T-helper 22 cell (primary cell): ENCODE data around the gene KLHDC10.
"Not testable (repeated sequence)": the region's sequence is repeated elsewhere in the genome, so short reads cannot be mapped to it uniquely, and the experiment has no call there.

Source experiments
- DNase-seq: peaks from one replicate; pipeline ENCODE4 v3.0.0-alpha.2; 2020; ENCODE audit warnings: low read depth

Gene KLHDC10

GRCh38 chr7:130069978-130070860 is at the start of gene KLHDC10:
Gene KLHDC10, plus strand, starts transcription at chr7:130070534. Its CDS starts 110 bp downstream, at chr7:130070644.
- DNase-seq, result peak; percentile 94

- no peak for DNase-seq
Measured at GRCh38 chr7:130021105-130021834, 49.1 kb upstream of the KLHDC10 start.

- no peak for DNase-seq
Measured at GRCh38 chr7:130022115-130022514, 48.2 kb upstream of the KLHDC10 start.

GRCh38 chr7:130022623-130023175 is 47.6 kb upstream of the KLHDC10 start:
- no peak for DNase-seq

- DNase-seq, result no peak
Measured at GRCh38 chr7:130024390-130024789, 45.9 kb upstream of the KLHDC10 start.

GRCh38 chr7:130032698-130033097 is 37.6 kb upstream of the KLHDC10 start:
- DNase-seq, result no peak

GRCh38 chr7:130037703-130038102 is 32.6 kb upstream of the KLHDC10 start:
- DNase-seq, result no peak

- DNase-seq, result no peak
Measured at GRCh38 chr7:130040576-130040975, 29.8 kb upstream of the KLHDC10 start.

GRCh38 chr7:130047831-130048230 is 22.5 kb upstream of the KLHDC10 start:
- no peak for DNase-seq

GRCh38 chr7:130048906-130049305 is 21.4 kb upstream of the KLHDC10 start:
- no peak for DNase-seq

- DNase-seq, result not testable (repeated sequence)
Measured at GRCh38 chr7:130052250-130052649, 18.1 kb upstream of the KLHDC10 start.

GRCh38 chr7:130055198-130055597 is 15.1 kb upstream of the KLHDC10 start:
- not testable (repeated sequence) for DNase-seq

GRCh38 chr7:130062246-130062645 is 8.1 kb upstream of the KLHDC10 start:
- no peak for DNase-seq

- DNase-seq, result peak; percentile 21
Measured at GRCh38 chr7:130063036-130063435, 7.3 kb upstream of the KLHDC10 start.

GRCh38 chr7:130064580-130064926 is 5.8 kb upstream of the KLHDC10 start:
- DNase-seq, result not testable (repeated sequence)

GRCh38 chr7:130065500-130066152 is 4.7 kb upstream of the KLHDC10 start:
- no peak for DNase-seq

- no peak for DNase-seq
Measured at GRCh38 chr7:130069179-130069977, 956 bp upstream of the KLHDC10 start.

GRCh38 chr7:130070861-130071622 is 708 bp downstream of the KLHDC10 start:
- DNase-seq, result no peak

GRCh38 chr7:130071701-130072622 is 1.6 kb downstream of the KLHDC10 start:
- DNase-seq, result peak; percentile 30
